Measurements from ENCODE around the gene RREB1. TPM values are rescaled to one million over a fixed set of nuclear protein-coding genes. Genes with fewer than 3 reads are reported as not detected.

Gene RREB1
- total RNA-seq, 1 donor from 2014 or later = 16.8 TPM

DNA sequence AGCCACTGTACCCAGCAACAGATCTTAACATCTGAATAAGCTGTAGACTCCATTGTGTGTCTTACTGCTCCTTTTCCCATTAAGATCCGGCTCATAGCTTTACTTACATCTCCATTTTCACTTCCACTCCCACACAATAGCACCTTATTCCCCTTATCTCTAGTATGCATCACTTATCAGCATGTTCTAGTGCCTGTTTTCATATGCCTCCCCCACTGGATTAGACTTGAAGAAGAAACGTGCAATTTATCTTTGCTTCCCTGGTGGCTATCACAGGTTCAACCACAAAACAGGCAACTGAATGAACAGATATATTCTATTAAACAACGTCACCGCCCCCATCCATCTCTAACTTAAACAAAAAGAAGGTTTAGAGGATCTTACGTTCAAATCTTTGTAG is 193.2 kb downstream of the RREB1 start:
- Mint-ChIP-seq H3K4me3 (no peak overlapping the region), H3K9me3 (no peaks in the 10 kb centered on the region), H3K4me1 (peaks cover 25% of the 10 kb centered on the region), H3K27ac (no peak overlapping the region), H3K36me3 (ENCODE audit: low read depth) (peaks cover 72% of the 10 kb centered on the region), H3K27me3 (no peaks in the 10 kb centered on the region)
- intact Hi-C loops (cut with micrococcal nuclease) = no loop called here
- no peak for DNase-seq

Other genes with a start within 250 kb of the RREB1 start
- 157 and 162 TPM in 2 replicates for gene SSR1, start 205.2 kb downstream of the RREB1 start, total RNA-seq

Data from activated CD4-positive, alpha-beta T cell treated with anti-CD3 and anti-CD28 coated beads, Interleukin-2, amount 10 ng/mL, durations not matched to agents 24 days and 14 days (primary cell).